Neuron (in vitro differentiated cells): ENCODE results near the gene YIPF2.
A peak's percentile ranks its signal among the peaks of the same experiment; 100 is the strongest.
"Not testable (repeated sequence)": the region's sequence is repeated elsewhere in the genome, so short reads cannot be mapped to it uniquely, and the experiment has no call there.

ENCODE experiments used
- H2AFZ ChIP-seq: one replicate; pipeline ENCODE4 v1.6.1; 2013; ENCODE audit warnings: low read depth, mild to moderate bottlenecking, inconsistent platforms, low read length, moderate library complexity
- H3K27me3 ChIP-seq: one replicate; pipeline ENCODE4 v1.6.1; 2013; ENCODE audit warnings: low read length; ENCODE audit not compliant: insufficient read depth
- H3K36me3 ChIP-seq: one replicate; pipeline ENCODE4 v1.6.1; 2013; ENCODE audit warnings: low read length; ENCODE audit not compliant: insufficient read depth
- H3K4me1 ChIP-seq: one replicate; pipeline ENCODE4 v1.6.1; 2013; ENCODE audit warnings: low read length; ENCODE audit not compliant: insufficient read depth
- H3K4me3 ChIP-seq: 2 replicates; pipeline ENCODE4 v1.5.1; 2013; ENCODE audit warnings: mild to moderate bottlenecking, low read length, moderate library complexity
- H3K9me3 ChIP-seq: one replicate; pipeline ENCODE4 v1.6.1; 2013; ENCODE audit warnings: low read length

YIPF2 gene

GRCh38 chr19:10892256-10892655, 36.2 kb downstream of the YIPF2 start:
- H3K4me1 ChIP-seq = peaks cover 46% of the 10 kb centered on the region
- no peak overlapping the region for H2AFZ ChIP-seq
- H3K36me3 ChIP-seq = peaks cover 5% of the 10 kb centered on the region
- H3K4me3 ChIP-seq = no peak overlapping the region
- H3K9me3 ChIP-seq = no peaks in the 10 kb centered on the region
- H3K27me3 ChIP-seq = no peaks in the 10 kb centered on the region

- Histone ChIP-seq H3K36me3 (peaks cover 5% of the 10 kb centered on the region), H3K4me1 (peaks cover 53% of the 10 kb centered on the region), H3K4me3 (peak overlapping the region; percentile 9)
Observed at GRCh38 chr19:10891405-10892086, 36.9 kb downstream of the YIPF2 start.

GRCh38 chr19:10889880-10890279, 38.6 kb downstream of the YIPF2 start:
- no peaks in the 10 kb centered on the region for H3K9me3 ChIP-seq
- H3K27me3 ChIP-seq = no peaks in the 10 kb centered on the region
- no peak overlapping the region for H2AFZ ChIP-seq
- H3K36me3 ChIP-seq = peaks cover 5% of the 10 kb centered on the region
- no peak overlapping the region for H3K4me3 ChIP-seq
- H3K4me1 ChIP-seq = peaks cover 63% of the 10 kb centered on the region

More at GRCh38 chr19:10891405-10892086, 36.9 kb downstream of the YIPF2 start:
- Histone ChIP-seq H2AFZ (peak overlapping the region; percentile 7), H3K9me3 (no peaks in the 10 kb centered on the region), H3K27me3 (no peaks in the 10 kb centered on the region)

GRCh38 chr19:10888421-10888866, 40.0 kb downstream of the YIPF2 start:
- no peak overlapping the region for H2AFZ ChIP-seq
- no peaks in the 10 kb centered on the region for H3K9me3 ChIP-seq
- no peaks in the 10 kb centered on the region for H3K27me3 ChIP-seq
- peaks cover 63% of the 10 kb centered on the region for H3K4me1 ChIP-seq
- no peaks in the 10 kb centered on the region for H3K36me3 ChIP-seq
- no peak overlapping the region for H3K4me3 ChIP-seq

- no peaks in the 10 kb centered on the region for H3K36me3 ChIP-seq
- H3K4me1 ChIP-seq = peaks cover 69% of the 10 kb centered on the region
- no peaks in the 10 kb centered on the region for H3K27me3 ChIP-seq
- H3K9me3 ChIP-seq = no peaks in the 10 kb centered on the region
- H3K4me3 ChIP-seq = no peak overlapping the region
- H2AFZ ChIP-seq = no peak overlapping the region
Observed at GRCh38 chr19:10887616-10888367, 40.6 kb downstream of the YIPF2 start.

DNA sequence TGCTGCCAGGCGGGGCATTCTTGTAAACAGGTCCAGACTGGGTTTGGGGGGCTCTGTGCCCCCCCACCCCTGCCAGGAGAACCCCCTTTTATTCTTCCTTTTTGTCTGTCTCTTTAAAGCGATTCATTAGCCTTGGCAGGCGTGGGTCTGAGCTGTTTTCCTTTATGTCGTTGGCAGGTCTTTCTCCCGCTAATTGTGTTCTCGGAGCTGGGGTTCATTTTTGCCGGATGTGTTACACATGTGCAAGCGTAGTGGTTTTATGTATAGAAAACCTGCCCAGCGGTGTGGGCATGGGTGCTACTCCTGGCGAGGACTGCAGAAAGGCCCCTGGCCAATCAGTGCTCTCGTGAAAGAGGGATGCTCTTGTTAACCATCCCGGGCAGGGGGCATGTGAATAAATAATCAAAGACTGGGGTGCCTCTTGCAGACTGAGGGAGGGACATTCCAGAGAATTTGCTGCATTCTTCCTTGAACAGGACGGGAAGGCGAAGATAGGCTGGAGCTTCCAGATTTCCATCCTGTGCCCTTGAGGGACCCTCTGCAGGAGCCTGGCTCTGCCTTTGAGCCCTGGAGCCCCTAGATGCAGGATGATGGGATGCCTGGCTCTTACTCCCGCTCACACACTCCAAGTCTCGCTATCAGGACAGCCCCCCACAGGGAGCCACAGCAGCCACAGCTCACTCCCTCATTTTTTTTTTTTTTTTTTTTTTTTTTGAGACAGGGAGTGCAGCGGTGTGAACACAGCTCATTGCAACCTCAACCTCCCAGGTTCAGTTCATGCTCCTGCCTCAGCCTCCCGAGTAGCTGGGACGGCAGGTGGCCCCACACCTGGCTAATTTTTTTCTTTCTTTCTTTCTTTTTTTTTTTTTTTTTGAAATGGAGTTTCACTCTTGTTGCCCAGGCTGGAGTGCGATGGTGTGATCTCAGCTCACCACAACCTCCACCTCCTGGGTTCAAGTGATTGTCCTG, 43.0 kb downstream of the YIPF2 start:
- Histone ChIP-seq H3K27me3 (no peaks in the 10 kb centered on the region), H3K4me1 (peaks cover 72% of the 10 kb centered on the region), H3K9me3 (no peaks in the 10 kb centered on the region), H3K4me3 (no peak overlapping the region), H2AFZ (no peak overlapping the region), H3K36me3 (no peaks in the 10 kb centered on the region)

DNA sequence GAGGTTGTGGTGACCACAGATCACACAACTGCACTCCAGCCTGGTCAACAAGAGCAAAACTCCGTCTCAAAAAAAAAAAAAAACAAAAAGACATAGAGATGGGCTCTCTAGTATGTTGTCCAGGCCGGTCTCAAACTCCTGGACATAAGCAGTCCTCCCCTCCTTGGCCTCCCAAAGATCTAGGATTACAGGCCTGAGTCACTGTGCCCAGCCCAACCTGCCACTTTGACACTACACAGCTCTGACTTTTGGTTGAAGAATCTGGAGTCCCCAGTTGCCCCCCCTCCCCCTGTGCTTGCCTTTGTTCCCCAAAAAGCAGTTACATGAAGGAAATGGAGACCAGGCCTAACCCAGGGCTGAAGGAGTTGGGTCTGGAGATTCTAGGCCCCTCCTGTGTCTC, 44.2 kb downstream of the YIPF2 start:
- Histone ChIP-seq H3K4me3 (no peak overlapping the region), H2AFZ (no peak overlapping the region), H3K36me3 (no peaks in the 10 kb centered on the region), H3K27me3 (no peaks in the 10 kb centered on the region), H3K9me3 (no peaks in the 10 kb centered on the region), H3K4me1 (peaks cover 80% of the 10 kb centered on the region)

DNA sequence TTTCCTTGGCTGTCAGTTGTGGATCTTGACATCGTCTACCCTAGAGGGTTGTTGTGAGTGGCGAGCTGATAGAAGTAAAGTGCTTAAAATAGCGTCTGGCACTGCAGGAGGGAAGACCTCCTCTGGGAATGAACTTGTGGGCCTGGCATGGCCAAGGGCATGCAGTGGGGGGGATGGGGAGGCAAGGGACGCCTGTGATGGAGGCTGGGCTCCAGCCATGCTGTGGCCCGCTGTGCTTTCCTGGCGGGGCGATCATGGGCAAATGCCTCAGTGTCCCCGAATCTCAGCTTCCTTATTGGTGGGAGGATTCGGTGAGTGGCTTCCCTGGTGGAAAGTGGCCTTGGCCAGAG, 46.4 kb downstream of the YIPF2 start:
- H3K4me1 ChIP-seq = peaks cover 59% of the 10 kb centered on the region
- no peaks in the 10 kb centered on the region for H3K9me3 ChIP-seq
- H3K4me3 ChIP-seq = no peak overlapping the region
- no peak overlapping the region for H2AFZ ChIP-seq
- H3K27me3 ChIP-seq = no peaks in the 10 kb centered on the region
- no peaks in the 10 kb centered on the region for H3K36me3 ChIP-seq

DNA sequence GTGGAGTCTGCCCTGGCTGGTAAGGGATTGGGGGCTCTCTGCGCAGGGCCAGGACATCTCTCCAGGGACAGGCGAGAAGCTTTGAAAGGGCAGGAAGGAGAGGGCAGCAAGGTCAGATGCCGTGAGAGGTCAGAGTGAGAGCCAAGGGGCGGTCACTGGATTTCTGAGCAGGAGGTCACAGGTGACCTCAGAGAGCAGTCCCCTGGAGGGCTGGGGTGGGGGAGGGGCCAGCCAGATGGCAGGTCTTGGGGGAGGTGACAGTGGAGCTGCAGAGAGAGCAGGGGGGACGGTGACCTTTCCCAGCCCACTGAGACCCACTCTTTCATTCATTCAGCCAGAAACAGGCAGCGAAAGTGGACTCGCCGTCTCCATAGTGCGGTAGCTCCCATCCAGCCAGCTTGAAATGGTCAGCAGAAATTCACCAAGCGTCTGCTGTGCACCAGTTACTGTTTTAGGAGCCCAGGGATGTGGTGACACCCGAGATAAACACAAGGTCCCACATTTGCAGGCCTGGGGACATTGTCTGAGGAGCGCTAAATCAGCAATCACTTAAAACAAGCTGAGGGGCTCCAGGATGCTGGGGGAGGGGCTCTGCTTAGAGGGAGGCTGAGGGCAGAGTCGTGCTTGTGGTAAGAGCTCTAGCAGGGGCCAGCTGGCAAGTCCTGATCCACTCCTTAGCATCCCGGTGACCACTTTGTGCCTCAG, 46.9 kb downstream of the YIPF2 start:
- Histone ChIP-seq H3K4me3 (no peak overlapping the region), H2AFZ (no peak overlapping the region)

DNA sequence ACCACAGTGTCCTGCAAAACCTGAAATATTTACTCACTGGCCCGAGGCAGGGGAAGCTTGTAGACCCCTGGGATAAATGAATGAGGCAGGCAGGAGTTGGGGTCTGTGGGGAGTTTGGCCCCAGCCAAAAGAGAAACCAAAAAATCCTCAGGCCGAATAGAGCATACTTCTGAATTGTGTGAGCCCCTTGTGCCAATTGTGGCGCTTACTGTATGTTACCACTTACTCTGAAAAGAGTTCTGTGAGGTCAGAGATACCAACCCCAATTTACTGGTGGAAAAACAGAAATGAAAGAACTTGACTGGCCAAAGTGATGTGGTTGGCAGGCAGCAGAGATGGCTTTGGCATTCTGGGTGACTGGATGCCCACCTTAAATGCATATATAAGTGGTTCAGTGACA, 50.2 kb downstream of the YIPF2 start:
- Histone ChIP-seq H3K9me3 (no peaks in the 10 kb centered on the region), H2AFZ (no peak overlapping the region), H3K36me3 (peaks cover 5% of the 10 kb centered on the region), H3K4me1 (peaks cover 44% of the 10 kb centered on the region), H3K4me3 (no peak overlapping the region), H3K27me3 (no peaks in the 10 kb centered on the region)

More for the DNA sequence above, 46.9 kb downstream of the YIPF2 start:
- Histone ChIP-seq H3K9me3 (no peaks in the 10 kb centered on the region), H3K27me3 (no peaks in the 10 kb centered on the region), H3K4me1 (peaks cover 59% of the 10 kb centered on the region), H3K36me3 (no peaks in the 10 kb centered on the region)

- H3K4me1 ChIP-seq = peaks cover 43% of the 10 kb centered on the region
- H3K36me3 ChIP-seq, H3K4me3 ChIP-seq, H3K9me3 ChIP-seq, H3K27me3 ChIP-seq, H2AFZ ChIP-seq: not testable (repeated sequence)
Observed at GRCh38 chr19:10877608-10878007, 50.8 kb downstream of the YIPF2 start.

GRCh38 chr19:10876459-10877240, 51.8 kb downstream of the YIPF2 start:
- Histone ChIP-seq H3K27me3 (no peaks in the 10 kb centered on the region), H2AFZ (no peak overlapping the region), H3K36me3 (peaks cover 5% of the 10 kb centered on the region), H3K4me1 (peaks cover 35% of the 10 kb centered on the region), H3K9me3 (no peaks in the 10 kb centered on the region), H3K4me3 (no peak overlapping the region)
